H1 (cell line): ENCODE measurements around the gene NLGN4Y. TPM values are rescaled to one million over a fixed set of nuclear protein-coding genes. Genes with fewer than 3 reads are reported as not detected.

Experiments
- CTCF ChIA-PET: fragments of 300-600 bp; sonication (Branson Sonifier 250); formaldehyde crosslinking; loops from one replicate; lab custom pipeline; 2021; ENCODE audit not compliant: partially characterized antibody; lab: Charles Lee
- POLR2A ChIA-PET: fragments of 300-600 bp; sonication (Branson Sonifier 250); formaldehyde crosslinking; loops from one replicate; lab custom pipeline; 2021; ENCODE audit warnings: inconsistent platforms; ENCODE audit not compliant: partially characterized antibody; lab: Charles Lee
- DNase-seq, 2 experiments: peaks; one replicate each; pipeline versions ENCODE4 v3.0.0 to v3.0.0-alpha.2; 2010 to 2022; ENCODE audit warnings: low spot score in 2 of 2, low read depth in 1 of 2, mixed read lengths in 1 of 2
- FAIRE-seq: peaks from 2 replicates; lab custom pipeline; 2011; peaks lifted over from hg19 to GRCh38; lab: Jason Lieb, UNC
- H2AFZ ChIP-seq: 2 replicates; pipeline ENCODE4 v1.8.1; 2012; ENCODE audit warnings: low read length, inconsistent platforms
- H2AK5ac ChIP-seq: 2 replicates; pipeline ENCODE4 v1.6.1; 2013; ENCODE audit warnings: low read depth, low read length
- H2BK120ac ChIP-seq: replicated peaks from 2 replicates; pipeline ENCODE3; 2013; ENCODE audit warnings: low read depth, low read length, inconsistent platforms
- H2BK12ac ChIP-seq: 2 replicates; pipeline ENCODE4 v1.6.1; 2013; ENCODE audit warnings: low read depth, low read length
- H2BK15ac ChIP-seq: 2 replicates; pipeline ENCODE4 v1.6.1; 2013; ENCODE audit warnings: low read length
- H2BK20ac ChIP-seq: 2 replicates; pipeline ENCODE4 v1.6.1; 2013; ENCODE audit warnings: low read length
- H2BK5ac ChIP-seq: 2 replicates; pipeline ENCODE4 v1.6.1; 2013; ENCODE audit warnings: low read depth, low read length
- H3K14ac ChIP-seq: 2 replicates; pipeline ENCODE4 v1.6.1; 2013; ENCODE audit warnings: inconsistent platforms; ENCODE audit not compliant: insufficient read length
- H3K18ac ChIP-seq: 2 replicates; pipeline ENCODE4 v1.6.1; 2013; ENCODE audit warnings: low read length; ENCODE audit errors: extremely low read depth
- H3K23ac ChIP-seq: 2 replicates; pipeline ENCODE4 v1.6.1; 2013; ENCODE audit warnings: inconsistent platforms; ENCODE audit not compliant: insufficient read length
- H3K23me2 ChIP-seq: 2 replicates; pipeline ENCODE4 v1.6.1; 2013; ENCODE audit warnings: low read depth, low read length
- H3K27ac ChIP-seq: 2 replicates; pipeline ENCODE4 v1.6.1; 2011; ENCODE audit warnings: low read depth, low read length, inconsistent platforms
- H3K27me3 ChIP-seq, 4 experiments: replicated peaks in 1 of 4; 1 replicate in 1 of 4; 2 replicates in 3 of 4; pipeline versions ENCODE4 v1.6.1 to v1.8.1; 2011 to 2013; ENCODE audit warnings: low read length in 3 of 4, mild to moderate bottlenecking in 3 of 4, inconsistent platforms in 2 of 4, mixed read lengths in 2 of 4, moderate library complexity in 1 of 4; ENCODE audit not compliant: control insufficient read depth in 3 of 4, insufficient read depth in 3 of 4; ENCODE audit errors: extremely low read depth in 1 of 4
- H3K36me3 ChIP-seq, 4 experiments: 2 replicates each; pipeline versions ENCODE4 v1.6.1 to v1.8.1; 2011 to 2013; ENCODE audit warnings: mild to moderate bottlenecking in 4 of 4, low read length in 3 of 4, moderate library complexity in 2 of 4, control low read depth in 1 of 4, inconsistent platforms in 1 of 4; ENCODE audit not compliant: insufficient read depth in 4 of 4, control insufficient read depth in 2 of 4
- H3K4ac ChIP-seq: replicated peaks from 2 replicates; pipeline ENCODE3; 2013; ENCODE audit warnings: low read length, low read depth, mixed read lengths, inconsistent platforms; ENCODE audit not compliant: insufficient read length
- H3K4me1 ChIP-seq, 4 experiments: replicated peaks in 1 of 4; 1 replicate in 1 of 4; 2 replicates in 3 of 4; pipeline versions ENCODE4 v1.6.1 to v1.8.1; 2011 to 2013; ENCODE audit warnings: low read length in 3 of 4, inconsistent platforms in 2 of 4, mixed read lengths in 1 of 4; ENCODE audit not compliant: insufficient read depth in 4 of 4, control insufficient read depth in 3 of 4
- H3K4me2 ChIP-seq, 2 experiments: 2 replicates each; pipeline versions ENCODE4 v1.6.1 to v1.8.1; 2011 to 2013; ENCODE audit warnings: low read depth in 2 of 2, low read length in 2 of 2, control low read depth in 1 of 2, inconsistent platforms in 1 of 2, mild to moderate bottlenecking in 1 of 2; ENCODE audit not compliant: insufficient read depth in 1 of 2
- H3K4me3 ChIP-seq, 4 experiments: fragments of 200-600, 300-600 bp in 1 of 4; sonication (generic), shearing (Covaris generic), sonication (Bioruptor Twin) in 1 of 4; 2 replicates each; pipeline versions ENCODE4 v1.5.1 to v1.8.1; 2011 to 2016; ENCODE audit warnings: low read length in 4 of 4, low read depth in 3 of 4, control low read depth in 2 of 4, inconsistent platforms in 2 of 4, mild to moderate bottlenecking in 2 of 4, mixed read lengths in 1 of 4, moderate library complexity in 1 of 4; ENCODE audit not compliant: insufficient read depth in 2 of 4; ENCODE audit errors: extremely low read depth in 1 of 4
- H3K56ac ChIP-seq: replicated peaks from 2 replicates; pipeline ENCODE3; 2013; ENCODE audit warnings: low read depth, mild to moderate bottlenecking, mixed read lengths, low read length, inconsistent platforms; ENCODE audit not compliant: insufficient read length
- H3K79me1 ChIP-seq: 2 replicates; pipeline ENCODE4 v1.6.1; 2013; ENCODE audit warnings: low read depth, low read length, control low read depth
- H3K79me2 ChIP-seq, 2 experiments: 2 replicates each; pipeline versions ENCODE4 v1.6.1 to v1.8.1; 2012 to 2013; ENCODE audit warnings: low read length in 2 of 2, mild to moderate bottlenecking in 2 of 2, inconsistent platforms in 1 of 2; ENCODE audit not compliant: insufficient read depth in 2 of 2, control insufficient read depth in 1 of 2
- H3K9ac ChIP-seq, 4 experiments: replicated peaks in 1 of 4; 1 replicate in 1 of 4; 2 replicates in 3 of 4; pipeline versions ENCODE4 v1.6.1 to v1.8.1; 2011 to 2013; ENCODE audit warnings: low read depth in 3 of 4, low read length in 3 of 4, control low read depth in 2 of 4, mild to moderate bottlenecking in 2 of 4, moderate library complexity in 2 of 4, inconsistent platforms in 1 of 4; ENCODE audit errors: extremely low read depth in 1 of 4
- H3K9me3 ChIP-seq, 2 experiments: 2 replicates each; pipeline versions ENCODE4 v1.6.1 to v1.8.1; 2012 to 2013; ENCODE audit warnings: mild to moderate bottlenecking in 2 of 2, moderate library complexity in 2 of 2, control low read depth in 1 of 2, inconsistent platforms in 1 of 2, low read depth in 1 of 2, low read length in 1 of 2, mixed read lengths in 1 of 2; ENCODE audit not compliant: insufficient read depth in 2 of 2
- H4K20me1 ChIP-seq, 2 experiments: replicated peaks in 1 of 2; 2 replicates each; pipeline versions ENCODE3 to v1.8.1; 2011 to 2013; ENCODE audit warnings: inconsistent platforms in 2 of 2, low read length in 2 of 2, mild to moderate bottlenecking in 1 of 2; ENCODE audit not compliant: insufficient read depth in 2 of 2, control insufficient read depth in 1 of 2
- H4K5ac ChIP-seq: 2 replicates; pipeline ENCODE4 v1.6.1; 2013; ENCODE audit warnings: low read length, low read depth, mixed read lengths, inconsistent platforms; ENCODE audit not compliant: insufficient read length
- H4K8ac ChIP-seq: 2 replicates; pipeline ENCODE4 v1.8.0; 2013; ENCODE audit warnings: mild to moderate bottlenecking, moderate library complexity, low read length, inconsistent platforms; ENCODE audit not compliant: insufficient read depth; ENCODE audit errors: extremely low read depth
- H4K91ac ChIP-seq: replicated peaks from 2 replicates; pipeline ENCODE3; 2013; ENCODE audit warnings: low read length, mixed read lengths, inconsistent platforms; ENCODE audit not compliant: insufficient read length
- GABPA ChIP-seq: IDR thresholded peaks from 2 replicates; pipeline ENCODE4 v1.6.1; 2011; ENCODE audit warnings: mild to moderate bottlenecking, low read length, moderate library complexity, borderline replicate concordance; ENCODE audit not compliant: insufficient read depth
- HDAC6 ChIP-seq: IDR thresholded peaks from one replicate; pipeline ENCODE4 v1.7.1; 2012; ENCODE audit warnings: low read depth, mild to moderate bottlenecking, inconsistent platforms, low read length, moderate library complexity
- RAD21 ChIP-seq, 2 experiments: IDR thresholded peaks in 1 of 2; conservative IDR thresholded peaks in 1 of 2; 2 replicates each; pipeline ENCODE4 v1.6.1; 2011; ENCODE audit warnings: low read depth in 2 of 2, low read length in 2 of 2, improper control_type of control experiment in 1 of 2, inconsistent platforms in 1 of 2, mild to moderate bottlenecking in 1 of 2, moderate library complexity in 1 of 2
- RNF2 ChIP-seq: fragments of 200-900, 300-1000 bp; sonication (generic); IDR thresholded peaks from 2 replicates; pipeline ENCODE4 v1.7.1; 2016; ENCODE audit warnings: borderline replicate concordance, low read depth, mild to moderate bottlenecking, antibody characterized with exemption, low read length; ENCODE audit not compliant: poor library complexity, severe bottlenecking; ENCODE audit errors: missing control alignments
- SP2 ChIP-seq: IDR thresholded peaks from 2 replicates; pipeline ENCODE4 v1.6.1; 2012; ENCODE audit warnings: mild to moderate bottlenecking, low read length, inconsistent platforms
- SP4 ChIP-seq: IDR thresholded peaks from 2 replicates; pipeline ENCODE4 v1.6.1; 2012; ENCODE audit warnings: low read length, inconsistent platforms
- WGBS, 2 experiments: shearing (Covaris generic) in 1 of 2; methylation state at CpG; one replicate each; pipeline versions ENCODE4 v1.1.6 to v1.1.7; 2013 to 2015; ENCODE audit warnings: low lambda C conversion rate in 2 of 2, mixed read lengths in 2 of 2, inconsistent platforms in 1 of 2, low coverage in 1 of 2, missing lambda C conversion rate in 1 of 2; ENCODE audit not compliant: insufficient replicate concordance in 2 of 2, insufficient coverage in 1 of 2, insufficient read length in 1 of 2; ENCODE audit errors: extremely low coverage in 1 of 2, missing lambda C conversion rate in 1 of 2; 5-methylcytosine and 5-hydroxymethylcytosine counted together
- polyA plus RNA-seq, 7 experiments: library from polyadenylated mRNA; depleted of rRNA in 3 of 7; stranded (reverse) in 5 of 7; unstranded in 2 of 7; fragments of >200 nt in 5 of 7; fragments of 200-250 nt in 2 of 7; gene quantifications; 1 replicate in 5 of 7; 2 replicates in 1 of 7; 4 replicates in 1 of 7; pipeline versions ENCODE4 v1.2.1 to v1.2.3, GENCODE V29; 2011 to 2013; ENCODE audit warnings: missing spikeins in 2 of 7, mixed read lengths in 2 of 7
- total RNA-seq: library from RNA; stranded (reverse); fragmentation: NEBNext Ultra II Directional; extraction: Animal tissue kit (Norgen Biotek cat#: 25700); gene quantifications from 2 replicates; pipeline ENCODE4 v1.2.1, GENCODE V29; 2021

NLGN4Y gene
- total and polyA plus RNA-seq, 2 of the 8 experiments (the other 6 are each of a cell fraction or from before 2014, with no cell fraction given) = 35.7 to 51.3 TPM

DNA sequence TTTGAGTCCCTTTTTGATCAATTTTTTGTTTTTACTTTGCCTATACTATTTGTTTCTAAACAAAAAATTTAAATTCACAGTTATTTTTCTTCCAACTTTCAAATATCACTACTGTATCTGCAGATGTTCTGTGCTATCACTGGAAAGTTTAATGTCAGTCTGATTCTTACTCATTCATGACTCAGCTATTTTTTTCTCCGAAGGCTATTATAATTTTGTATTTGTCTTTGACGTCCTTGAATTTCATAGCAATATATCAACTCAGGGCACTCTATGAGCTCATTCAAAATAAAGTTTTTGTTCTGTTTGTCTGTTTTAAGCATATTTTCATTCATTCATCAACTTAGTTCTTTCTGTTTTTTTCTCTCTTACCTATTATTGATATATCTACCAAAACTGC, 273.7 kb downstream of the NLGN4Y start:
- Histone ChIP-seq H3K4me1 (no peaks in the 10 kb centered on the region), H2BK5ac (no peak overlapping the region), H3K4me2 (no peak overlapping the region), H2BK20ac (no peak overlapping the region), H3K23ac (no peak overlapping the region), H2BK15ac (no peak overlapping the region), H4K8ac (no peak overlapping the region), H3K79me1 (no peaks in the 10 kb centered on the region), H3K27me3 (no peaks in the 10 kb centered on the region), H3K23me2 (no peaks in the 10 kb centered on the region), H2BK120ac (no peak overlapping the region), H3K14ac (no peak overlapping the region), H2AFZ (no peak overlapping the region), H3K4me3 (no peak overlapping the region), H2BK12ac (no peak overlapping the region), H3K27ac (no peak overlapping the region), H4K20me1 (no peaks in the 10 kb centered on the region), H2AK5ac (no peak overlapping the region), H3K9ac (no peak overlapping the region), H4K91ac (no peak overlapping the region), H4K5ac (no peak overlapping the region), H3K9me3 (no peaks in the 10 kb centered on the region), H3K56ac (no peak overlapping the region), H3K4ac (no peak overlapping the region), H3K79me2 (no peaks in the 10 kb centered on the region), H3K18ac (no peak overlapping the region), H3K36me3 (no peaks in the 10 kb centered on the region)
- FAIRE-seq = no peak
- CTCF ChIA-PET = no interaction called here
- 79% methylated on average over 2 of the region's 2 CpGs; no CpG with 5 or more reads in 1 of the 2 experiments for WGBS, 2 experiments
- no peak for DNase-seq
- POLR2A ChIA-PET = no interaction called here
- TF ChIP-seq SP2 (no peak), HDAC6 (no peak), RNF2 (no peak), RAD21 (IDR thresholded peaks at IDR 0.05 in 1 of 2, conservative IDR thresholded peaks at IDR 0.05 in 1 of 2; ENCODE audit: low read depth in 2 of 2, low read length in 2 of 2) (no peak), GABPA (no peak), SP4 (no peak)
